K562 (cell line): Measurements from ENCODE around the gene ARSI. TPM values are rescaled to one million over a fixed set of nuclear protein-coding genes. Genes with fewer than 3 reads are reported as not detected.
A peak's percentile ranks its signal among the peaks of the same experiment; 100 is the strongest.

ENCODE experiments used
- ATAC-seq: fragments of 200-7000 bp; cut with Tn5 transposase; 3 replicates; pipeline ENCODE4 v1.9.1; 2020; ENCODE audit warnings: moderate library complexity
- BruUV-seq: library from RNA; stranded (reverse); fragments of 400-500 nt; replicated peaks from 2 replicates; lab custom pipeline; 2021; lab: Mats Ljungman, UMichigan
- CTCF ChIA-PET: fragments of 300-600 bp; formaldehyde crosslinking; extraction: SDS; loops from one replicate; lab custom pipeline; 2021; ENCODE audit warnings: low intra/inter-chr PET ratio; lab: Yijun Ruan, JAX
- POLR2A ChIA-PET: fragments of 300-600, 350-650 bp; sonication (Branson Sonifier 250); formaldehyde crosslinking; extraction: SDS; loops from one replicate; lab custom pipeline; 2021; ENCODE audit warnings: antibody characterized with exemption, inconsistent platforms; lab: Yijun Ruan, JAX
- DNase-seq, 4 experiments: peaks; one replicate each; pipeline versions ENCODE4 v3.0.0 to v3.0.0-alpha.2; 2011 to 2018; ENCODE audit warnings: low spot score in 3 of 4, mixed read lengths in 3 of 4; ENCODE audit errors: extremely low read depth in 1 of 4
- FAIRE-seq: peaks from 2 replicates; lab custom pipeline; 2011; peaks lifted over from hg19 to GRCh38; lab: Jason Lieb, UNC
- H2AFZ ChIP-seq: 2 replicates; pipeline ENCODE4 v1.6.0; 2011; ENCODE audit warnings: low read depth, low read length, control low read depth, inconsistent platforms
- H3K27ac ChIP-seq: fragments of 200-600 bp; 3 replicates; pipeline ENCODE4 v1.8.0; 2011; ENCODE audit warnings: low read depth, mild to moderate bottlenecking, control low read depth, inconsistent platforms, low read length, moderate library complexity, mixed read lengths; ENCODE audit errors: extremely low read depth
- H3K27me3 ChIP-seq, 2 experiments: fragments of 300-600 bp in 1 of 2; 2 replicates in 1 of 2; 3 replicates in 1 of 2; pipeline versions ENCODE4 v1.6.0 to v1.8.0; 2011; ENCODE audit warnings: inconsistent platforms in 2 of 2, low read length in 2 of 2, mild to moderate bottlenecking in 1 of 2, mixed read lengths in 1 of 2, moderate library complexity in 1 of 2; ENCODE audit not compliant: control insufficient read depth in 2 of 2, insufficient read depth in 2 of 2
- H3K36me3 ChIP-seq: fragments of 300-600 bp; 3 replicates; pipeline ENCODE4 v1.8.0; 2011; ENCODE audit warnings: mild to moderate bottlenecking, low read length, inconsistent platforms; ENCODE audit not compliant: control insufficient read depth, insufficient read depth
- H3K4me1 ChIP-seq, 2 experiments: fragments of 200-600 bp in 1 of 2; replicated peaks in 1 of 2; 2 replicates in 1 of 2; 3 replicates in 1 of 2; pipeline versions ENCODE4 v1.5.1 to v1.8.0; 2011; ENCODE audit warnings: inconsistent platforms in 2 of 2, low read length in 2 of 2, mild to moderate bottlenecking in 1 of 2, mixed read lengths in 1 of 2, moderate library complexity in 1 of 2; ENCODE audit not compliant: control insufficient read depth in 2 of 2, insufficient read depth in 2 of 2
- H3K4me2 ChIP-seq: 2 replicates; pipeline ENCODE4 v1.6.1; 2011; ENCODE audit warnings: low read length, control low read depth, inconsistent platforms, mixed read lengths; ENCODE audit not compliant: insufficient read depth
- H3K4me3 ChIP-seq: fragments of 200-600 bp; sonication (generic), shearing (Covaris generic); 2 replicates; pipeline ENCODE4 v1.5.1; 2016; ENCODE audit warnings: control low read depth, inconsistent platforms
- H3K79me2 ChIP-seq: fragments of 200-600 bp; 3 replicates; pipeline ENCODE4 v1.8.0; 2011; ENCODE audit warnings: low read length, inconsistent platforms; ENCODE audit not compliant: control insufficient read depth, insufficient read depth
- H3K9ac ChIP-seq, 2 experiments: 2 replicates each; pipeline versions ENCODE4 v1.6.0 to v1.6.1; 2011; ENCODE audit warnings: low read depth in 2 of 2, low read length in 2 of 2, control low read depth in 1 of 2, inconsistent platforms in 1 of 2, mild to moderate bottlenecking in 1 of 2, mixed read lengths in 1 of 2; ENCODE audit not compliant: insufficient read depth in 1 of 2
- H3K9me1 ChIP-seq: one replicate; pipeline ENCODE4 v1.6.0; 2011; ENCODE audit warnings: inconsistent platforms, mild to moderate bottlenecking, low read length, moderate library complexity; ENCODE audit not compliant: control insufficient read depth, insufficient read depth
- H3K9me3 ChIP-seq: replicated peaks from 2 replicates; pipeline ENCODE4 v1.5.1; 2011; ENCODE audit warnings: low read depth, low read length, inconsistent platforms; ENCODE audit not compliant: control insufficient read depth, insufficient read depth
- H4K20me1 ChIP-seq: replicated peaks from 2 replicates; pipeline ENCODE4 v1.6.1; 2011; ENCODE audit warnings: low read length, inconsistent platforms, mixed read lengths; ENCODE audit not compliant: control insufficient read depth, insufficient read depth
- EGR1 ChIP-seq: fragments of 450-650 bp; conservative IDR thresholded peaks from 2 replicates; pipeline ENCODE4 v1.6.1; 2017; ENCODE audit warnings: mild to moderate bottlenecking
- NFIC ChIP-seq: fragments of 450-650 bp; IDR thresholded peaks from 2 replicates; pipeline ENCODE4 v1.6.1; 2017; ENCODE audit warnings: mild to moderate bottlenecking, inconsistent platforms
- POLR3A ChIP-seq: IDR thresholded peaks from 2 replicates; pipeline ENCODE4 v1.6.1; 2011; ENCODE audit warnings: borderline replicate concordance, mild to moderate bottlenecking, moderate library complexity; ENCODE audit not compliant: insufficient read length, insufficient read depth; ENCODE audit errors: extremely low read depth
- TBP ChIP-seq: optimal IDR thresholded peaks from 2 replicates; pipeline ENCODE3; 2011; ENCODE audit warnings: low read depth, low read length, improper control_type of control experiment
- ZNF263 ChIP-seq: sonication (generic); formaldehyde crosslinking; IDR thresholded peaks from 2 replicates; pipeline ENCODE4 v1.8.0; 2022; ENCODE audit warnings: mild to moderate bottlenecking, missing genetic modification reagents, borderline replicate concordance
- ZNF778 ChIP-seq: fragments of 450-650 bp; formaldehyde crosslinking; IDR thresholded peaks from 2 replicates; pipeline ENCODE4 v1.4.0; 2020; ENCODE audit warnings: mild to moderate bottlenecking, moderate library complexity
- WGBS: fragments of 100-300 bp; shearing (Covaris generic); methylation state at CpG from one replicate; pipeline ENCODE4 v1.1.6; 2016; ENCODE audit warnings: low coverage, mixed read lengths; ENCODE audit not compliant: insufficient coverage; ENCODE audit errors: missing lambda C conversion rate; 5-methylcytosine and 5-hydroxymethylcytosine counted together
- in situ Hi-C: fragments of 300-500 bp; cut with MboI; formaldehyde crosslinking; loops from 4 replicates; pipeline ENCODE4 v1.15.0; 2018; ENCODE audit warnings: inconsistent platforms, mixed read lengths
- intact Hi-C: fragments of 100-400 bp; cut with micrococcal nuclease; formaldehyde crosslinking; loops from 2 replicates; pipeline ENCODE4 v1.14.2; 2022
- polyA plus RNA-seq, 8 experiments: library from polyadenylated mRNA; depleted of rRNA in 4 of 8; stranded (reverse) in 5 of 8; unstranded in 3 of 8; fragments of >200 nt; fragmentation: Nextera tagmentation in 2 of 8; fragmentation: Illumina TruSeq in 1 of 8; extraction: Ambion mirVana in 2 of 8; extraction: Trizol in 1 of 8; gene quantifications; 2 replicates each; pipeline versions ENCODE4 v1.2.1 to v1.2.3, GENCODE V29; 2011 to 2014; ENCODE audit warnings: inconsistent platforms in 1 of 8, missing spikeins in 1 of 8
- total RNA-seq, 7 experiments: library from RNA; depleted of rRNA in 6 of 7; stranded (reverse); fragments of >200 nt in 6 of 7; fragmentation: Illumina TruSeq in 2 of 7; extraction: Trizol in 2 of 7; gene quantifications; 2 replicates each; pipeline versions ENCODE4 v1.2.1 to v1.2.3, GENCODE V29; 2011 to 2021; ENCODE audit warnings: low replicate concordance in 1 of 7

The ARSI gene
- total and polyA plus RNA-seq, 9 of the 15 experiments (the other 6 are each of a cell fraction or from before 2014, with no cell fraction given), result 0.04 to 0.07 TPM; not detected in 7

DNA sequence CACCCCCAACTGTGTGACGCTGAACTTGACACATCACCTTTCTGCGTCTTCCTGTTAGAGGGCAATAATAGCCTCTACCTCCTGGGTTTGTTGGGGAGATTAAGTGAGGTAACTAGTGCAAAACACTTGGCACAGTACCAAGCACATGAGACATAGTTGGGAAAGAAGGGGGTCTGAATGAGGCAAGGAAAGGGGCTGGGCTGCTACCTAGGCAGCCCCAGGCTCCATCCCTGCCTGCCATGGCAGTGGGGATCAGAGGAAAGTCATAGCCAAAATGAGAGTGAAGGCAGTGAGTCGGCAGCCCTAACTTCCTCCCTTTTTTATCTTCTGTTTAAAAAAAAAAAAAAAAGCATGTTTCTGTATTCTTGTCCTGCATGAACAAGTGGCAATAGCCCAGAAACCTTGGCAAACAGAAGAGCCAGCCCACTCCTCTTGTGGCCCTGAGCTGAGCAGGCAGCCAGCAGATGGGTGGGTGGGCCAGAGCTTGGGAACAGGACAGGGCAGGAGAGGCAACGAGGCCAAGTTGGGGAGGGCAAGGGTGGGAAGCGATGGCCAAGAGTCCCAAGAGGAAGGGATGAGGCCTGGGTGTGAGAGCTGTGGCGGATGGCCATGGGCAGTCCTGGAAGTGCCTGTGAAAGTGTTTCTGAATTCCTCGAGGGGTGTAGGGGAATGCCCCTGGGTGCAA, 24.5 kb downstream of the ARSI start:
- Histone ChIP-seq H3K79me2 (no peaks in the 10 kb centered on the region), H3K27me3 (peaks cover 17 to 41% of the 10 kb centered on the region in 2 experiments; a peak in 4 of 5 replicates), H3K4me3 (no peak overlapping the region), H2AFZ (no peak overlapping the region), H4K20me1 (no peaks in the 10 kb centered on the region), H3K36me3 (no peaks in the 10 kb centered on the region), H3K27ac (no peak overlapping the region), H3K9me1 (no peaks in the 10 kb centered on the region), H3K9me3 (no peaks in the 10 kb centered on the region), H3K9ac (no peak overlapping the region), H3K4me1 (peaks cover 3 to 8% of the 10 kb centered on the region in 2 experiments; a peak in 4 of 5 replicates), H3K4me2 (no peak overlapping the region)
- CTCF ChIA-PET, result no interaction called here
- FAIRE-seq (no peak), DNase-seq (no peak), ATAC-seq (no peak)
- intact Hi-C loops (no loop called here), in situ Hi-C loops (no loop called here)
- TF ChIP-seq NFIC (peak; percentile 47), ZNF263 (CRISPR knock-in tag) (no peak)
- POLR2A ChIA-PET, result interaction anchor here (0.6 kb wide), 1 partner anchor 12 kb away, joined by 4 read pairs; no protein-coding TSS in a partner anchor
- WGBS, result 7% methylated on average over 5 of the region's 7 CpGs
- BruUV-seq, result no TSS peak

DNA sequence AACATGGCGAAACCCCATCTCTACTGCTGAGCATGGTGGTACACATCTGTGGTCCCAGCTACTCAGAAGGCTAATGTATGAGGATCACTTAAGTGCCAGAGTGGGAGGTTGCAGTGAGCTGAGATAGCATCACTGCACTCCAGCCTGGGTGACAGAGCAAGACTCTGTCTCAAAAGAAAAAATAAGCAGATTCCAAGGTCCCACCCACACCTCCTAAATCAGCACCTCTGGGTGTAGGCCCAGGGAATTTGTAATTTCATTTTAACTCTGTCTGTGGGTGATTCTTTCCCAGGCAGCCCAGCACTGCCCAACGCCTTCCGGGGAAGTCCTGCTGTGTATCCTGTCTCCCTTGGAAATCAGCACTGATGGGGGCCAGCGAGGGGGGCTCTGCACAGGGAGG, 25.7 kb downstream of the ARSI start:
- 0% methylated on average over 4 of the region's 4 CpGs for WGBS
- TF ChIP-seq TBP (no peak), ZNF778 (CRISPR knock-in tag) (no peak), POLR3A (no peak), EGR1 (0 out of 2 replicates have a peak, but pooled peaks have one; percentile 4)
- TF ChIP-seq, all 486 proteins: peak for 1
- DNase-seq (no peak), FAIRE-seq (no peak), ATAC-seq (0 out of 3 replicates have a peak, but pooled peaks have one; percentile 14)
- Histone ChIP-seq H2AFZ (no peak overlapping the region), H3K9ac (no peak overlapping the region), H3K4me1 (peaks cover 3 to 8% of the 10 kb centered on the region in 2 experiments; a peak in 4 of 5 replicates), H3K27ac (no peak overlapping the region), H3K79me2 (no peaks in the 10 kb centered on the region), H4K20me1 (no peaks in the 10 kb centered on the region), H3K4me2 (no peak overlapping the region), H3K36me3 (no peaks in the 10 kb centered on the region), H3K4me3 (no peak overlapping the region), H3K9me3 (no peaks in the 10 kb centered on the region), H3K27me3 (peaks cover 24 to 40% of the 10 kb centered on the region in 2 experiments; a peak in 3 of 5 replicates), H3K9me1 (no peaks in the 10 kb centered on the region)
- ChIA-PET CTCF (no interaction called here), POLR2A (interaction anchor here (1.6 kb wide), 1 partner anchor 9 kb away, joined by 4 read pairs; no protein-coding TSS in a partner anchor)
- intact Hi-C loops (no loop called here), in situ Hi-C loops (no loop called here)
- BruUV-seq, result no TSS peak
